CD14-positive monocyte (primary cell): ENCODE data around the gene OPN3. TPM values are rescaled to one million over a fixed set of nuclear protein-coding genes. Genes with fewer than 3 reads are reported as not detected.

ENCODE experiments used
- DNase-seq, 3 donors: peaks; one replicate each; pipeline ENCODE4 v3.0.0-alpha.2; 2011 to 2022
- H2AFZ ChIP-seq: 2 replicates; pipeline ENCODE4 v1.6.0; 2012; ENCODE audit warnings: mild to moderate bottlenecking, low read depth, low read length, inconsistent platforms; ENCODE audit not compliant: insufficient read depth, poor library complexity, severe bottlenecking
- H3K27ac ChIP-seq, 2 donors: 1 replicate in 1 of 2; 2 replicates in 1 of 2; pipeline ENCODE4 v1.5.1; 2012 to 2013; ENCODE audit warnings: low read length in 2 of 2, control low read depth in 1 of 2, inconsistent platforms in 1 of 2, low read depth in 1 of 2, mild to moderate bottlenecking in 1 of 2
- H3K27me3 ChIP-seq, 2 donors: one replicate each; pipeline versions ENCODE4 v1.6.0 to v1.6.1; 2011 to 2013; ENCODE audit warnings: low read length in 2 of 2; ENCODE audit not compliant: control insufficient read depth in 2 of 2, insufficient read depth in 2 of 2
- H3K36me3 ChIP-seq, 2 donors: replicated peaks in 1 of 2; 1 replicate in 1 of 2; 2 replicates in 1 of 2; pipeline versions ENCODE4 v1.5.1 to v1.6.1; 2012 to 2013; ENCODE audit warnings: low read length in 2 of 2, control low read depth in 1 of 2, inconsistent platforms in 1 of 2, mild to moderate bottlenecking in 1 of 2; ENCODE audit not compliant: insufficient read depth in 2 of 2, control insufficient read depth in 1 of 2
- H3K4me1 ChIP-seq, 2 donors: 1 replicate in 1 of 2; 2 replicates in 1 of 2; pipeline versions ENCODE4 v1.5.1 to v1.6.1; 2012 to 2013; ENCODE audit warnings: low read length in 2 of 2, control low read depth in 1 of 2, inconsistent platforms in 1 of 2, mild to moderate bottlenecking in 1 of 2, moderate library complexity in 1 of 2; ENCODE audit not compliant: insufficient read depth in 2 of 2, control insufficient read depth in 1 of 2
- H3K4me2 ChIP-seq: replicated peaks from 2 replicates; pipeline ENCODE3; 2012; ENCODE audit warnings: low read length, moderate library complexity, mild to moderate bottlenecking; ENCODE audit not compliant: poor library complexity, severe bottlenecking; ENCODE audit errors: extremely low read depth
- H3K4me3 ChIP-seq, 3 experiments: fragments of 200-600 bp in 1 of 3; sonication (generic) in 1 of 3; replicated peaks in 1 of 3; 1 replicate in 2 of 3; 2 replicates in 1 of 3; pipeline ENCODE4 v1.5.1; 2011 to 2013; ENCODE audit warnings: low read length in 3 of 3, mild to moderate bottlenecking in 3 of 3, control low read depth in 2 of 3, low read depth in 2 of 3, inconsistent platforms in 1 of 3, moderate library complexity in 1 of 3
- H3K79me2 ChIP-seq: 2 replicates; pipeline ENCODE4 v1.6.0; 2012; ENCODE audit warnings: mild to moderate bottlenecking, control low read depth, inconsistent platforms, low read length, moderate library complexity; ENCODE audit not compliant: insufficient read depth
- H3K9ac ChIP-seq: 2 replicates; pipeline ENCODE4 v1.6.0; 2017; ENCODE audit warnings: low read length, mild to moderate bottlenecking; ENCODE audit not compliant: insufficient read depth, poor library complexity, severe bottlenecking
- H3K9me3 ChIP-seq, 2 donors: replicated peaks in 1 of 2; 1 replicate in 1 of 2; 2 replicates in 1 of 2; pipeline versions ENCODE4 v1.5.1 to v1.6.1; 2012 to 2013; ENCODE audit warnings: low read length in 2 of 2, control low read depth in 1 of 2; ENCODE audit not compliant: control insufficient read depth in 1 of 2, insufficient read depth in 1 of 2
- H4K20me1 ChIP-seq: 2 replicates; pipeline ENCODE4 v1.6.0; 2012; ENCODE audit warnings: mild to moderate bottlenecking, low read length, control low read depth, moderate library complexity; ENCODE audit not compliant: insufficient read depth
- H3K27ac Mint-ChIP-seq, 7 donors: one replicate each; pipeline ENCODE4 v1.8.0; 2020; ENCODE audit warnings: mild to moderate bottlenecking in 7 of 7, mixed read lengths in 7 of 7, moderate library complexity in 6 of 7, inconsistent platforms in 2 of 7
- H3K27me3 Mint-ChIP-seq, 3 donors: one replicate each; pipeline ENCODE4 v1.8.0; 2021 to 2022; ENCODE audit warnings: low read depth in 3 of 3, mild to moderate bottlenecking in 3 of 3, mixed read lengths in 3 of 3, moderate library complexity in 3 of 3, inconsistent platforms in 1 of 3
- H3K36me3 Mint-ChIP-seq, 2 donors: one replicate each; pipeline ENCODE4 v1.8.0; 2020; ENCODE audit warnings: mixed read lengths in 2 of 2, inconsistent platforms in 1 of 2, mild to moderate bottlenecking in 1 of 2
- H3K4me1 Mint-ChIP-seq: one replicate; pipeline ENCODE4 v1.8.0; 2020; ENCODE audit warnings: mild to moderate bottlenecking, mixed read lengths
- H3K4me3 Mint-ChIP-seq, 2 donors: one replicate each; pipeline ENCODE4 v1.8.0; 2020; ENCODE audit warnings: mild to moderate bottlenecking in 2 of 2, mixed read lengths in 2 of 2, moderate library complexity in 1 of 2
- H3K9me3 Mint-ChIP-seq, 7 donors: one replicate each; pipeline ENCODE4 v1.8.0; 2020 to 2022; ENCODE audit warnings: mixed read lengths in 7 of 7, mild to moderate bottlenecking in 6 of 7, moderate library complexity in 6 of 7, inconsistent platforms in 2 of 7
- WGBS: methylation state at CpG from one replicate; pipeline ENCODE4 v1.1.5; 2013; ENCODE audit warnings: missing lambda C conversion rate; ENCODE audit not compliant: insufficient coverage; 5-methylcytosine and 5-hydroxymethylcytosine counted together
- intact Hi-C, 2 donors: fragments of 100-400 bp; cut with micrococcal nuclease; formaldehyde crosslinking; loops; one replicate each; pipeline versions ENCODE4 v1.15.0 to v1.15.1; 2023
- polyA plus RNA-seq, 3 donors: library from polyadenylated mRNA; depleted of rRNA in 1 of 3; unstranded in 2 of 3; stranded (reverse) in 1 of 3; fragments of 300-500 nt in 2 of 3; fragments of >200 nt in 1 of 3; fragmentation: Illumina TruSeq in 2 of 3; gene quantifications; 1 replicate in 2 of 3; 2 replicates in 1 of 3; pipeline ENCODE4 v1.2.3, GENCODE V29; 2012 to 2021
- TF ChIP-seq, protein P1 (sequence below): fragments of 200-600 bp; IDR thresholded peaks from one replicate; pipeline ENCODE4 v1.8.0; 2022; ENCODE audit warnings: antibody characterized with exemption, mild to moderate bottlenecking

OPN3 gene
- polyA plus RNA-seq, 3 donors: 14.5 to 56.1 (median 55.2) TPM

DNA sequence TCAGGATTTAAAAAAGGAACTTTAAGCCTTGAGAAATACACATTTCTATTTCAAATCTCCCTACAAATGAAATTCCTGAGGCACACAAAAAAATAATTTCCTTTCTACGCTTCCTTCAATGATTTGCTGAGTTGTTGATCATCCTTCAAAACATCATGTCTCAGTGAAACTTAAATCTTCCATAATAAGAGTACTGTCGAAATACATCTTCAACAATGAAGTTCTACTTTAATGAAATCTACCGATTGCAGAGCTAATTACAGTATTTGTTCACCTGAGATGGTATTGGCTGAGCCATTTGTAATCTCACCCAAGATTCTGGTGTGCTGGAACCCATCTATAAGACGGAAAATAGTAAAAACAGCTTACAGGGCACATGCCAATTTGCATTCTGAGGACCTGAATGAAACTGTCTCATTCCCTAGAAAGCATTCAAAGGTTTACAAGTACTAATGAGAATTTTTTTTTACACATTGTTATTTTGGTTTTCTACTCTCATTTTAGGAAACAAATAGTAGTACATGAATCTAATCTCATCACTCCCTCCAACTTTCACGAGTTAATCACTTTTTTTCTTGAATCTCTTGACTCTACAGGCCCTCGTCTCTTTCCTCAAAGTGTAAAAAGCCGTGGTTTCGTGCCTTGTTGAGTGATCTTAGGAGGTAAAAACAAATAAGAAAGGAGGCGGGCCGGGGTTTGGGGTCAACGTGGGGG lies 1.1 kb downstream of the OPN3 start:
- intact Hi-C loops: loop anchor here in 1 of 2 donors (5.0 to 10.0 kb wide), 2 partner anchors 122 to 206 kb away; partner anchors contain the start of genes EXO1 and FH
- 0% methylated on average over 5 of the region's 11 CpGs for WGBS
- Mint-ChIP-seq H3K27ac (peak overlapping the region; percentile 60 to 96 (median 86)), H3K4me1 (peaks cover 42% of the 10 kb centered on the region), H3K9me3 (peaks cover 0 to 5% (median 0%) of the 10 kb centered on the region in 7 donors), H3K27me3 (peaks cover 0 to 2% (median 2%) of the 10 kb centered on the region in 3 donors), H3K4me3 (peak overlapping the region; percentile 84 to 92), H3K36me3 (peaks cover 15 to 17% of the 10 kb centered on the region in 2 donors)
- Histone ChIP-seq H3K79me2 (peaks cover 59% of the 10 kb centered on the region), H2AFZ (peak overlapping the region; percentile 81), H3K4me1 (peaks cover 34 to 49% of the 10 kb centered on the region in 2 donors), H3K27ac (peak overlapping the region; percentile 74 to 90), H3K27me3 (no peaks in the 10 kb centered on the region), H3K9me3 (no peaks in the 10 kb centered on the region), H4K20me1 (peaks cover 7% of the 10 kb centered on the region), H3K9ac (peak overlapping the region; percentile 88), H3K4me2 (peak overlapping the region; percentile 88), H3K36me3 (peaks cover 2 to 16% of the 10 kb centered on the region in 2 donors), H3K4me3 (peak overlapping the region; percentile 81 to 92 (median 88))
- TF ChIP-seq, protein P1, sequence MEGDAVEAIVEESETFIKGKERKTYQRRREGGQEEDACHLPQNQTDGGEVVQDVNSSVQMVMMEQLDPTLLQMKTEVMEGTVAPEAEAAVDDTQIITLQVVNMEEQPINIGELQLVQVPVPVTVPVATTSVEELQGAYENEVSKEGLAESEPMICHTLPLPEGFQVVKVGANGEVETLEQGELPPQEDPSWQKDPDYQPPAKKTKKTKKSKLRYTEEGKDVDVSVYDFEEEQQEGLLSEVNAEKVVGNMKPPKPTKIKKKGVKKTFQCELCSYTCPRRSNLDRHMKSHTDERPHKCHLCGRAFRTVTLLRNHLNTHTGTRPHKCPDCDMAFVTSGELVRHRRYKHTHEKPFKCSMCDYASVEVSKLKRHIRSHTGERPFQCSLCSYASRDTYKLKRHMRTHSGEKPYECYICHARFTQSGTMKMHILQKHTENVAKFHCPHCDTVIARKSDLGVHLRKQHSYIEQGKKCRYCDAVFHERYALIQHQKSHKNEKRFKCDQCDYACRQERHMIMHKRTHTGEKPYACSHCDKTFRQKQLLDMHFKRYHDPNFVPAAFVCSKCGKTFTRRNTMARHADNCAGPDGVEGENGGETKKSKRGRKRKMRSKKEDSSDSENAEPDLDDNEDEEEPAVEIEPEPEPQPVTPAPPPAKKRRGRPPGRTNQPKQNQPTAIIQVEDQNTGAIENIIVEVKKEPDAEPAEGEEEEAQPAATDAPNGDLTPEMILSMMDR: no peak
- DNase-seq: no peak

DNA sequence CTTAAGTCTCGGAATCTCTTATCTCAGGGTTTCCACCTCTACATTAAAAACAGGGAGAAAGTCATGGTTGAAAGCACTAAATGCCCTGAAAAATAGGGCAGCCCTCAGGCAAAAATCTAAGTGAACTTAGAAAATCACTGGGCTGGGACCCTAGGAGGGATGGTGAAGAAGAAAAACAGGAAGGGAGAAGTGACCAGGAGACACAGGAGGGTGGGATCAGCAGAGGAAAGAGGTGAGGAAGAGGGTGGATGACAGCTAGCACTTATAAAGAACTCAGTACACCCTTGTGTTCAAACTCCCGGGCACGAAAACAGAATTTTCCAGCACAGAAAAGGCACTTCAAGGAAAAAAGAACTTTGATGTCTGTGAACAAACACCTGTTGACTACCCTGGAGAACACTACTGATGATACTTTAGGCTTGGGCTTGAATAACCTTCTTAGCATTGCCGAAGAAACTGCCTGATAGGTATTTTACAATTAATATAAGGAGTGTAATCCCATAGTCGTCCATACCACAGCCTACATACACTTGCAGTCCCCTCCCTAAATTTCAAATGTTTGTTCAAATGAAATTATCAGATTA lies 2.0 kb downstream of the OPN3 start:
- Mint-ChIP-seq H3K36me3 (peaks cover 17 to 18% of the 10 kb centered on the region in 2 donors), H3K27ac (peak overlapping the region in 6 of 7 donors; percentile 41 to 80 (median 64))
- H3K79me2 ChIP-seq: peaks cover 68% of the 10 kb centered on the region

More for the DNA sequence above, 2.0 kb downstream of the OPN3 start:
- Histone ChIP-seq H3K27me3 (no peaks in the 10 kb centered on the region), H3K9me3 (no peaks in the 10 kb centered on the region), H2AFZ (no peak overlapping the region), H3K27ac (peak overlapping the region in 1 of 2 donors; percentile 15), H4K20me1 (peaks cover 7% of the 10 kb centered on the region), H3K9ac (no peak overlapping the region), H3K4me3 (peak overlapping the region in 1 of 3 experiments; percentile 92), H3K36me3 (peaks cover 4 to 23% of the 10 kb centered on the region in 2 donors), H3K4me2 (peak overlapping the region; percentile 88), H3K4me1 (peaks cover 34 to 49% of the 10 kb centered on the region in 2 donors)
- TF ChIP-seq, protein P1: no peak
- no CpG with 5 or more reads among the region's 5 CpGs for WGBS
- intact Hi-C loops: loop anchor here in 1 of 2 donors (5.0 to 10.0 kb wide), 2 partner anchors 121 to 207 kb away; partner anchors contain the start of genes EXO1 and FH
- peaks cover 0 to 4% (median 0%) of the 10 kb centered on the region in 7 donors for H3K9me3 Mint-ChIP-seq
- DNase-seq: no peak
- H3K27me3 Mint-ChIP-seq: peaks cover 0 to 2% (median 0%) of the 10 kb centered on the region in 3 donors
- peak overlapping the region; percentile 13 to 45 for H3K4me3 Mint-ChIP-seq
- H3K4me1 Mint-ChIP-seq: peaks cover 40% of the 10 kb centered on the region
